SJCRH30 (cell line): ENCODE data around the gene DUOX2. TPM values are rescaled to one million over a fixed set of nuclear protein-coding genes. Genes with fewer than 3 reads are reported as not detected.
"Not testable (repeated sequence)": the region's sequence is repeated elsewhere in the genome, so short reads cannot be mapped to it uniquely, and the experiment has no call there.

ENCODE experiments used
- DNase-seq, 2 experiments: peaks; one replicate each; pipeline ENCODE4 v3.0.0-alpha.2; 2015 to 2020
- H3K27ac ChIP-seq: fragments of 250-450 bp; sonication (Bioruptor Pico); 2 replicates; pipeline ENCODE4 v1.5.1; 2020; ENCODE audit warnings: mild to moderate bottlenecking, moderate library complexity
- H3K27me3 ChIP-seq: fragments of 250-450 bp; sonication (Bioruptor Pico); 2 replicates; pipeline ENCODE4 v1.5.1; 2020; ENCODE audit warnings: mild to moderate bottlenecking, moderate library complexity
- H3K36me3 ChIP-seq: fragments of 250-450 bp; sonication (Bioruptor Pico); 2 replicates; pipeline ENCODE4 v1.5.1; 2020; ENCODE audit warnings: mild to moderate bottlenecking, moderate library complexity
- H3K4me1 ChIP-seq: fragments of 250-450 bp; sonication (Bioruptor Pico); 2 replicates; pipeline ENCODE4 v1.5.1; 2020; ENCODE audit warnings: mild to moderate bottlenecking, moderate library complexity
- H3K4me3 ChIP-seq: fragments of 250-450 bp; sonication (Bioruptor Pico); 2 replicates; pipeline ENCODE4 v1.5.1; 2020; ENCODE audit warnings: mild to moderate bottlenecking, moderate library complexity
- H3K9me3 ChIP-seq: fragments of 250-450 bp; sonication (Bioruptor Pico); replicated peaks from 2 replicates; pipeline ENCODE4 v1.5.1; 2020; ENCODE audit warnings: mild to moderate bottlenecking, moderate library complexity
- total RNA-seq: library from RNA; depleted of rRNA; stranded (reverse); fragments of >200 nt; shearing (Covaris generic); gene quantifications from 2 replicates; pipeline ENCODE4 v1.2.3, GENCODE V29; 2014

The DUOX2 gene
- total RNA-seq, 1 experiment from 2014 or later, result not detected

DNA sequence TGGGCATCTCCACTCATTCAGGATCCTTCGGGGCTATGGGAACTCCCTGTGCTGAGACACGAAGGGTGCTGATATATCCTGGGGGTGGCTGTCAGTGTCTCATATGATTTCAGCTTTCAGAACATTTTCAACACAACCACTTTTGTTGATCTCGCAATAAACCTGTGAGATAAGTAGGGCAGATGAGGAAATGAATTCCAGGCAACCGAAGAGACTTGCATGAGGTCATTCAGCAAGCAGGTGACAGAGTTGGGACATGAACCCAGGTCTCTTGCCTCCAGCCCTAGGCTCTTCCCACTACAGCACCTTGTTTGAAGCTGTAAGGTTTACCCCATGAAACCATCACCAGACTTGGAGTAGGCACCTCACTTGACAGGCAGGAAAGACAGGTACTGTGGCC lies 32.4 kb upstream of the DUOX2 start:
- Histone ChIP-seq H3K27ac (no peak overlapping the region), H3K36me3 (no peaks in the 10 kb centered on the region), H3K27me3 (0 out of 2 replicates have a peak, but pooled peaks cover 13% of the 10 kb centered on the region), H3K4me3 (no peak overlapping the region), H3K9me3 (no peaks in the 10 kb centered on the region), H3K4me1 (no peaks in the 10 kb centered on the region)
- no peak for DNase-seq

DNA sequence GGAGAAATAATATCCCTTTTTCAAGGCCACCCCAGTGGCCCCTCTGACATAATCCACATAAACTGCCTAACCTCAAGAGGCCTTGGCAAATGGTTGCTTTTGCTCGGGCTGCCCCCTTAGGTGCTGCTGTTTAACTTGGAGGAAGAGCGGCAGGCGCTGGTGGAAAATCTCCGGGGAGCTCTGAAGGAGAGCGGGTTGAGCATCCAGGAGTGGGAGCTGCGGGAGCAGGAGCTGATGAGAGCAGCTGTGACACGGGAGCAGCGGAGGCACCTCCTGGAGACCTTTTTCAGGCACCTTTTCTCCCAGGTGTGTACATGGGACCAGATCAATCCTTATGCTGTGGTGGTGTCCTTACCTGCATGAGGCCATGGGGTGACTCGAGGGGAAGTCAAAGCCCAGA lies 30.8 kb upstream of the DUOX2 start:
- no peak overlapping the region for H3K27ac ChIP-seq
- no peaks in the 10 kb centered on the region for H3K9me3 ChIP-seq
- H3K4me1 ChIP-seq, result no peaks in the 10 kb centered on the region
- no peak for DNase-seq
- no peaks in the 10 kb centered on the region for H3K36me3 ChIP-seq
- no peak overlapping the region for H3K4me3 ChIP-seq
- peaks cover 13% of the 10 kb centered on the region; the same call in 1 of the 2 replicates for H3K27me3 ChIP-seq

DNA sequence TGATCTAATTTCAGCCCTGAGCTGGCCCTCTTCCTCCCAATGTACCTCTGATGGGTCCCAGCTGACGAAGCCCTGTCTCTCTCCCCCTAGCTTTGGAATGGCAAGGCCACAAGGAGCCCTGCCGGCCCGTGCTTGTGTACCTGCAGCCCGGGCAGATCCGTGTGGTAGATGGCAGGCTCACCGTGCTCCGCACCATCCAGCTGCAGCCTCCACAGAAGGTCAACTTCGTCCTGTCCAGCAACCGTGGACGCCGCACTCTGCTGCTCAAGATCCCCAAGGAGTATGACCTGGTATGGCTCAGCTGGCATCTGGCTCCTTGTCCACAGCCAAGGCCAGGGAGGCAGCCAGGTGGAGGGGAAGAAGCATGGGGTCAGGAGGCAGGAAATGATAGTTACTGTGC lies 30.0 kb upstream of the DUOX2 start:
- peaks cover 13% of the 10 kb centered on the region for H3K27me3 ChIP-seq
- no peak overlapping the region for H3K27ac ChIP-seq
- no peaks in the 10 kb centered on the region for H3K9me3 ChIP-seq
- H3K4me3 ChIP-seq, result no peak overlapping the region
- no peaks in the 10 kb centered on the region for H3K4me1 ChIP-seq
- no peaks in the 10 kb centered on the region for H3K36me3 ChIP-seq
- no peak for DNase-seq

DNA sequence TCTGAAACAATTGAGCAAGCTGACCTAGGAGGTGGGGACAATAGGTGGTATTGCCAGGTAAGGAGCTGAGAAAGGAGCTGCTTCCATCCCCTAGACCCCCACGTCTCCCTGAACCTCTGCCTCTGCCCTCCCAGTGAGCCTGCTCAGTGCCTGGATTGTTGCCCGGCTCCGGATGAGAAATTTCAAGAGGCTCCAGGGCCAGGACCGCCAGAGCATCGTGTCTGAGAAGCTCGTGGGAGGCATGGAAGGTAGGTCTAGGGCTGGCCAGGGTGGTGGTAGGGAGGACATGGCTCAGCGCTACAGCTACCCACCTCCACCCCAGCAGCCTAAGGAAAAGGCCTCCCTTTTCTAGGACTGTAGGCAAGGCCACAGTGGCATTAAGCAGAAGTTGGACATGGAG lies 29.1 kb upstream of the DUOX2 start:
- Histone ChIP-seq H3K9me3 (no peaks in the 10 kb centered on the region), H3K4me3 (no peak overlapping the region), H3K27me3 (peaks cover 13% of the 10 kb centered on the region), H3K4me1 (no peaks in the 10 kb centered on the region), H3K27ac (no peak overlapping the region), H3K36me3 (no peaks in the 10 kb centered on the region)
- DNase-seq, result no peak

DNA sequence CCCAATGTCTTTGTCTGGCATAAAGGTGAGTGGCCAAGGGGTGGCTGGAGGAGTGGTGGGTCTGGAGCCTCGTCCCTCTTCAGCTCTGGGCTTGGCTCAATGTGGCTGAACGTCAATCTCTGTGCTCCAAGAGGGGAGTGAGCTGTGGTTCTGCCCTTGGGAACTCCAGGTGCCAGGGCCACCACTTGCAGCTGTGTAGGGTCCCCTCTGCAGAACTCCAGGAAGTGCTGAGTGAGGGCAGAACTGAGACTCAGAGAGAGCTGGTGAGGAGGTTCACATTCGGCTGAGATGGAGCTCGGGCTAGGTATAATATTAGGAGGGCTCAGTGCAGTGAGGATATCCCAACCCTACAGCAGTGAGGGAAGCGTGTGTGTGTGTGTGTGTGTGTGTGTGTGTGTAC lies 27.4 kb upstream of the DUOX2 start:
- H3K27ac ChIP-seq, result no peak overlapping the region
- no peaks in the 10 kb centered on the region for H3K4me1 ChIP-seq
- no peak for DNase-seq
- H3K9me3 ChIP-seq, result no peaks in the 10 kb centered on the region
- H3K36me3 ChIP-seq, result no peaks in the 10 kb centered on the region
- no peak overlapping the region for H3K4me3 ChIP-seq
- peaks cover 18% of the 10 kb centered on the region for H3K27me3 ChIP-seq

DNA sequence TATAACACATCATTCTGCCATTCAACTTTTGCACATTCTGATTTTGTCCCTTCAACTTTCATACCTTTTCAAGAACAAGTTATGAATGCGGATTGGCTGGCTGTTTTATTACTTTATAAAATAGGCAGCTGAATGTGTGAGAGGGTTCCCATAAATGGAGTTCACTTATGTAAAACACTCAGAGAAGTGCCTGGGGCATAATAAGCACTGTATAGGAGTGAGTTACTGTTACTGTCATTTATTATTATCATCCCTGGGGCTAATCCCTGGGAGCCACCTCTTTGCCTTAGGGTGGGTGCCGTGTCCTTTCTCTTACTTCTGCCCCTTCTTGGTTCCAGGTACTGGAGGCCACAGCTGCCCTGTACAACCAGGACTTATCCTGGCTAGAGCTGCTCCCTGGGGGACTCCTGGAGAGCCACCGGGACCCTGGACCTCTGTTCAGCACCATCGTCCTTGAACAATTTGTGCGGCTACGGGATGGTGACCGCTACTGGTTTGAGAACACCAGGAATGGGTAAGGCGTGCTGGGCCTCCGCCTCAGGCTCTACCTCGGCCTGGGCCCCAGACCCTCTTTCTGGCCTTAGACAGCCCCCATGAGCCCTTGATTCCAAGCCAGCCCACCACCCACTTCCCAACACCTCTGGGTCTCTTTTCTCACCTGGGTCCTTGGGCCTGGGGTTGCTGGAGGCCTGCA lies 26.7 kb upstream of the DUOX2 start:
- Histone ChIP-seq H3K27ac (no peak overlapping the region), H3K9me3 (no peaks in the 10 kb centered on the region), H3K4me3 (no peak overlapping the region), H3K4me1 (no peaks in the 10 kb centered on the region), H3K36me3 (no peaks in the 10 kb centered on the region), H3K27me3 (peaks cover 18% of the 10 kb centered on the region)
- no peak for DNase-seq

DNA sequence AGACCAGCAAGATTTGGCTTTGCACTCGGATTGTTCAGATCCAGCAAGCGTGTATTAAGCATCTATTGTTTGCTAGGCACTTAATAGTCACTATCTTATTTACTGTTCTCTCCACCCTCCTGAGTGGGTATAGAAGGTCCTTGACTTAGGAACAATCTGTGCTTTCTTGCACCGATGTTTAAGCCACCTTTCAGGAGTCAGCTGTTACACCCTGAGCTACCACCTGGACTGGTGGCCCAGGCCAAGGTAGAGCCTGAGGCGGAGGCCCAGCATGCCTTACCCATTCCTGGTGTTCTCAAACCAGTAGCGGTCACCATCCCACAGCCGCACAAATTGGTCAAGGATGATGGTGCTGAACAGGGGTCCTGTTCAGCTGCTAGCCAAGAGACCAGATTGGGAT lies 25.8 kb upstream of the DUOX2 start:
- no peak overlapping the region for H3K27ac ChIP-seq
- no peak for DNase-seq
- H3K27me3 ChIP-seq, result peaks cover 18% of the 10 kb centered on the region
- H3K9me3 ChIP-seq, result no peaks in the 10 kb centered on the region
- no peak overlapping the region for H3K4me3 ChIP-seq
- H3K36me3 ChIP-seq, result no peaks in the 10 kb centered on the region
- no peaks in the 10 kb centered on the region for H3K4me1 ChIP-seq

DNA sequence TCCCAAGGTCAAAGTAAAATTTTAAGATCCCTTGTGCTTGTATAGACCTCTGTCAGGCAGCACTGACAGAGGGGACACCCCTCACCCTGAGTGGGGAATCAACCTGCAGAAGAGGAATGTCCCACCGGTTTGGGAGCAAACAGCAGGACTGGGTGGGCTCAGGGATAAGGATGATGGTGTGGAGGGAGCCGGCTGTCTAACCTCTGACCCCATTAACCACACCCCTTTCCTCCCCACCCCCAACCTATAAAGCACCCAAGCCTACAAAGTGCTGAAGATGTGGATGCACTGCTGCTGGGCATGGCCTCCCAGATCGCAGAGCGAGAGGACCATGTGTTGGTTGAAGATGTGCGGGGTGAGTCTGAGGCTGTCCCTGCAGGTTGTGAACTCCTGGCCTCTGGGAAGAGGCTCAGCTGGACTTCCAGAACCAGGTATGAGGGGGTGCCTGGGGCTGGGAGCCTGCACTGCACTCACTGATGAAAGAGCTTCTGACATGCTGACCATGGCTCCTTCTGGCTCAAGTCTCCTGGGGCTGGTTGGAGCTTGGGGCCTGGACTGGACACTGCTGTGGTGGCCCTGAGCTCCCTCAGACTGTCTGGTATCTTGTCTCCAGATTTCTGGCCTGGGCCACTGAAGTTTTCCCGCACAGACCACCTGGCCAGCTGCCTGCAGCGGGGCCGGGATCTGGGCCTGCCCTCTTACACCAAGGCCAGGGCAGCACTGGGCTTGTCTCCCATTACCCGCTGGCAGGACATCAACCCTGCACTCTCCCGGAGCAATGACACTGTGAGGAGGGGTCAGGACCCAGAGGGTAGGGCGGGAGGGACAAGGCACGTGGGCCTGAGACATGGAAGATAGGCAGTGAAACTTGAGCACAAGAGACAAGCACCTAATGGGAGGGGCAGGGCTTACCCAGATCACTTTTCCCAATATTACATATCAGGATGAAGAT lies 25.1 kb upstream of the DUOX2 start:
- no peak for DNase-seq
- Histone ChIP-seq H3K36me3 (no peaks in the 10 kb centered on the region), H3K27me3 (peaks cover 15% of the 10 kb centered on the region), H3K9me3 (no peaks in the 10 kb centered on the region), H3K27ac (no peak overlapping the region), H3K4me3 (no peak overlapping the region), H3K4me1 (no peaks in the 10 kb centered on the region)

DNA sequence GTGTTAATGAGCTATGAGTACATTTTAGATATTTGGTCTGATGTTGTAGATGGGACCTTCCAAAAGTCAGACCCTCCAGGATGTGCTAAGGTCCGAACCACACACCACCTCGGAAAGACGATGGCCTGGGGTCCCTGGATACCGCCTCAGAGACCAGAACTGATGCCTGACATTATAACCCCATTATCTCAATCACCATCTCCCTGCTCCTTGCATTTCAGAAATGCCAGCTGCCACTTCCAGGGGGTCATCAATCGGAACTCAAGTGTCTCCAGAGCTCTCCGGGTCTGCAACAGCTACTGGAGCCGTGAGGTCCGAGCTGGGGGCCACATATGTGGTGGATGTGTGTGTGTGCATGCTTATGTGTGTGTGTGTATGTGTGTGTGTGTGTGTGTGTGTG lies 23.7 kb upstream of the DUOX2 start:
- peaks cover 11% of the 10 kb centered on the region for H3K27me3 ChIP-seq
- no peaks in the 10 kb centered on the region for H3K9me3 ChIP-seq
- no peaks in the 10 kb centered on the region for H3K36me3 ChIP-seq
- H3K4me1 ChIP-seq, result no peaks in the 10 kb centered on the region
- DNase-seq, result no peak
- no peak overlapping the region for H3K4me3 ChIP-seq
- no peak overlapping the region for H3K27ac ChIP-seq

DNA sequence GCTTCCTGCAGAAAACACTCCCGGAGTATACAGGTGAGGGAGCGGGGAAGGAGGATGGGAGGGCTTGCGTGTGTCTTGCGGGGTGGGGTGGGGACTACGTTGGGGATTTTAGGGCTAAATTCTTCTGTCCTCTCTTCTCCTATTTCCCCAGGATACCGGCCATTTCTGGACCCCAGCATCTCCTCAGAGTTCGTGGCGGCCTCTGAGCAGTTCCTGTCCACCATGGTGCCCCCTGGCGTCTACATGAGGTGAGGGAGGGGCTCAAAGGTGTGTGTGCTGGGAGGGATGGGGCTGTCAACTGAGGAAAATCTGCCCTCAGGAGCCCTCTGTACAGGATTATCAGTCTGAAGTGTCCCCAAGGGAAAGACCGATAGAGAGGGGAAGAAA lies 22.4 kb upstream of the DUOX2 start:
- no peak overlapping the region for H3K4me3 ChIP-seq
- H3K4me1 ChIP-seq, result no peaks in the 10 kb centered on the region
- no peaks in the 10 kb centered on the region for H3K9me3 ChIP-seq
- H3K27me3 ChIP-seq, result peaks cover 20% of the 10 kb centered on the region
- DNase-seq, result no peak
- H3K36me3 ChIP-seq, result no peaks in the 10 kb centered on the region
- H3K27ac ChIP-seq, result no peak overlapping the region

DNA sequence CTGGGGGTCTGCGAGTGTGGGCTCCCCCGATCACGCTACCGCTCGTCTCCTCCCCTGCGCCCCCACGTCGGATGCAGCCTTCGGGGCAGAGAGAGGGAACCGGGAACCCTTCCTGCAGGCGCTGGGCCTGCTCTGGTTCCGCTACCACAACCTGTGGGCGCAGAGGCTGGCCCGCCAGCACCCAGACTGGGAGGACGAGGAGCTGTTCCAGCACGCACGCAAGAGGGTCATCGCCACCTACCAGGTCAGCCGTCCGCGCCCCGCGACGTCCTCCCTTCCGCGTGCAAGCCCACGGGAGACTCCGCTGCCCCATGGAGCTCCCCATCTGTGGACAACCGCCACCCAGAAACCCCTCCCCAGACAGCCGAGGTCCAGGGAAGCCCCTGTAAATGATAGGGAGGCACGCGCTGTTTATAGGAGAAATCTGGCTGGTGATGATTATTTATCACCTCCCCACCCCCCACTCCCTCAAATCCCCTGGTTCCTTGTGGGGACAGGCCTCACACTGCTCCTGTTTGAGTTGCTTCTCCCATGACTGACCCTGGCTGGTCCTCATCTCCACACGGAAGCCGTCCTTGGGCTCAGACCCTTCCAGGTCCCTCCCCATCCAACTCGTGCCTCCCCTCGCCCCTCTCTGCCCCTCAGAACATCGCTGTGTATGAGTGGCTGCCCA lies 21.9 kb upstream of the DUOX2 start:
- H3K9me3 ChIP-seq, H3K4me3 ChIP-seq, H3K27ac ChIP-seq, H3K36me3 ChIP-seq, DNase-seq, H3K4me1 ChIP-seq: not testable (repeated sequence)
- peaks cover 25% of the 10 kb centered on the region for H3K27me3 ChIP-seq

DNA sequence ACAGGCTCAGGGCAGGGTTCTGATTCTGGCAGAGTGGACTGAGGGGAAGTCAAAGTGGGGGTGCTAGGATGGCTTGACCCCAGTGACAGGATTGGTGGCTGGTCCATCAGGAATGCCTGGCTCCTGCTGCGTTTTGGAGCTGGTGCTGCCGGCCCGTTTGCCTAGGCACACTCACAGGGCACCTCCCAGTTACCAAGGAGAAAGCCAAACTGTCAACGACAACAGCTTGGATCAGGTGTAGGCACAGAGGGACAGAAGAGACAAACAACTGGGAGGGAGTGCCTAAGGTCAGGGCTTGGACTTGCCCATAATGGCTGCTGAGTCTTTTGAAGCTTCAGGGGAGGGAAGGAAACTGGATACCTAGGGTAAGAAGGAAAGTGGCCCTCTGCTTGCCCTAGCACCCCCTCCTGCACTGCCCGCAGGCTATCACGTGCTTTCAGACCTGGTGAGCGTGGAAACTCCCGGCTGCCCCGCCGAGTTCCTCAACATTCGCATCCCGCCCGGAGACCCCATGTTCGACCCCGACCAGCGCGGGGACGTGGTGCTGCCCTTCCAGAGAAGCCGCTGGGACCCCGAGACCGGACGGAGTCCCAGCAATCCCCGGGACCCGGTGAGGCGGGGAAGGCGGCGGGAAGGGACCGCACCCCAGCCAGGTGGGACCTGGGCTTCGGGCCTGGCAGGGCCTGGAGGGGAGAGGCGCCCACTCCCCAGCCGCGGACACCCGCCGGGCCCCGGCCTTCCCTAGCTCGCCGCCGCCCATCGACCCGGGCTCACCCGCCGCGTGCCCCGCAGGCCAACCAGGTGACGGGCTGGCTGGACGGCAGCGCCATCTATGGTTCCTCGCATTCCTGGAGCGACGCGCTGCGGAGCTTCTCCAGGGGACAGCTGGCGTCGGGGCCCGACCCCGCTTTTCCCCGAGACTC lies 21.0 kb upstream of the DUOX2 start:
- Histone ChIP-seq H3K9me3 (no peaks in the 10 kb centered on the region), H3K27ac (no peak overlapping the region), H3K4me1 (no peaks in the 10 kb centered on the region), H3K36me3 (no peaks in the 10 kb centered on the region), H3K27me3 (peaks cover 25% of the 10 kb centered on the region), H3K4me3 (no peak overlapping the region)
- DNase-seq, result no peak

DNA sequence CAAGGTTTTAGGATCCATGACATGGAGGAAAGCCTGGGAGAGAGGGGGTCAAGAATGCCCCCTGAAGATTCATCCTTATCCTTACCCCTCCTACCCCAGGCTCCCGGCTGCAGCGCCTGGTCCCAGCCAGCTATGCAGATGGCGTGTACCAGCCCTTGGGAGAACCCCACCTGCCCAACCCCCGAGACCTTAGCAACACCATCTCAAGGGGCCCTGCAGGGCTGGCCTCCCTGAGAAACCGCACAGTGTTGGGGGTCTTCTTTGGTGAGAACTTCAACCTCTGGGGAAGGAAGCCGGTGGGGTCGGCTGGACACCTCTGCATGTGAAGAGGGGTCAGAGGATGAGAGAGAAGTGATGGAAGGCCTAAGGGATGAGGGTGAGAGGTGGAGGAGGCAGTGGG lies 20.1 kb upstream of the DUOX2 start:
- Histone ChIP-seq H3K36me3 (no peaks in the 10 kb centered on the region), H3K27ac (no peak overlapping the region), H3K4me3 (no peak overlapping the region), H3K27me3 (peaks cover 25% of the 10 kb centered on the region), H3K9me3 (no peaks in the 10 kb centered on the region), H3K4me1 (no peaks in the 10 kb centered on the region)
- no peak for DNase-seq

DNA sequence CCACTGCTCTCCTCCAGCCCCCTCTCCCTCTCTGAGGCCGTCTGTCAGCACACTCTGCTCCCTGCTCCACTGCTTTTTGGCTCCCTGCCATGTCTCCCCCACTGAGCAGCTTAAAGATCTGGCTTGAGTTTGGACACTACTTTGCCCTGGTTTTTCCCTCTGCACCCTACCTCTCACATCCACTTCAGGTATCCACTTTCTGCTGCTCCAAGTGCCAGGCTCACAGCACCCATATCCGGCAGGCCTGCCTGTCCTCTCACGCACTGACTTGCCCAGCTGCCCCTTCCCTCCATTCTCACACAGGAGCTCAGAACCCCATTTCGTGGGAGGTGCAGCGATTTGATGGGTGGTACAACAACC lies 19.6 kb upstream of the DUOX2 start:
- H3K27ac ChIP-seq, result no peak overlapping the region
- DNase-seq, result peak in 1 of 2 experiments; percentile 19
- no peaks in the 10 kb centered on the region for H3K9me3 ChIP-seq
- H3K4me3 ChIP-seq, result no peak overlapping the region
- no peaks in the 10 kb centered on the region for H3K36me3 ChIP-seq
- peaks cover 25% of the 10 kb centered on the region for H3K27me3 ChIP-seq
- no peaks in the 10 kb centered on the region for H3K4me1 ChIP-seq
